Measurements from ENCODE around the gene GDAP1L1.
A peak's percentile ranks its signal among the peaks of the same experiment; 100 is the strongest.

Gene GDAP1L1

DNA sequence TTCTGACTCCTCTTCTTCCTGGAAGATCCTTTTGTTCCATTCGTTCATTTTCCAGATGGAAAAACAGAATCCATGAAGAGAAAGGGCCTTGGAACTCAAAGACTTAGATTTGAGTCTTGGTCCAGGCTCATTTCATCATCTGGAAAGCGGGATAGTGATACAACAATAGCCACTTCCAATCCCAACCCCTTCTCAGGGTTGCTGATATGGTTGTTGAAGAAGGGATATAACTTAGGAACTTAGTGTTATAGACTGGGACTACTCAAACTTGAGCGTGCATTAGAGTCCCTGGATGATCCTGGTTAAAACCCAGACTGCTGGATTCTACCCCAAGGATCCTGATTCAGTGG is 1.3 kb downstream of the GDAP1L1 start:
- H3K36me3 ChIP-seq (ENCODE audit: insufficient read depth, low read length) = no peaks in the 10 kb centered on the region
- H3K4me3 ChIP-seq (ENCODE audit: low read length) = peak overlapping the region; percentile 62
- H2AFZ ChIP-seq (ENCODE audit: low read depth, low read length) = no peak overlapping the region
- H3K27me3 ChIP-seq (ENCODE audit: insufficient read depth, low read length) = no peaks in the 10 kb centered on the region
- H3K4me1 ChIP-seq (ENCODE audit: insufficient read depth, low read length) = peaks cover 12% of the 10 kb centered on the region
- no peaks in the 10 kb centered on the region for H3K9me3 ChIP-seq (ENCODE audit: low read length)

DNA sequence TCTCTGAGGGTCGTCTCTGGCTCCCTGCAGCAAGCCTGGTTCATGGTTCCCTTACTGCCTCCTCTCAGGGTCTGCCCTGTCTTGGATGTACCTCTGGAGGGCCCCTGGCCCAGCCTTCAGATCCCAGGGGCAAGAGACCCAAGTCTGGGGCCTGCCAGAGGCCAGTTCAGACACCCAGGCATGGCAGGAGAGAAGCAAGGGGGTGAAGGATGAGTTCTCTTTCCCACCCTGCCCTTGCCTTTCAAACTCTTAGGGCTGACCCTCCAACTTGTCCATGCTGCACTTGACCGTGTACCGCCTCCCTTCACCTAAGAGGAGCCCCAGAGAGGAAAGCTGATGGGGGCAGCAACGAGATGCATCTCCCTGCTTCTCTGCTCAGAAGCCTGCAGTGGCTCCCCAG is 4.2 kb downstream of the GDAP1L1 start:
- H3K36me3 ChIP-seq (ENCODE audit: insufficient read depth, low read length) = no peaks in the 10 kb centered on the region
- H3K27me3 ChIP-seq (ENCODE audit: insufficient read depth, low read length) = no peaks in the 10 kb centered on the region
- H3K4me3 ChIP-seq (ENCODE audit: low read length) = no peak overlapping the region
- H3K4me1 ChIP-seq (ENCODE audit: insufficient read depth, low read length) = peaks cover 11% of the 10 kb centered on the region
- no peak overlapping the region for H2AFZ ChIP-seq (ENCODE audit: low read depth, low read length)
- no peaks in the 10 kb centered on the region for H3K9me3 ChIP-seq (ENCODE audit: low read length)

DNA sequence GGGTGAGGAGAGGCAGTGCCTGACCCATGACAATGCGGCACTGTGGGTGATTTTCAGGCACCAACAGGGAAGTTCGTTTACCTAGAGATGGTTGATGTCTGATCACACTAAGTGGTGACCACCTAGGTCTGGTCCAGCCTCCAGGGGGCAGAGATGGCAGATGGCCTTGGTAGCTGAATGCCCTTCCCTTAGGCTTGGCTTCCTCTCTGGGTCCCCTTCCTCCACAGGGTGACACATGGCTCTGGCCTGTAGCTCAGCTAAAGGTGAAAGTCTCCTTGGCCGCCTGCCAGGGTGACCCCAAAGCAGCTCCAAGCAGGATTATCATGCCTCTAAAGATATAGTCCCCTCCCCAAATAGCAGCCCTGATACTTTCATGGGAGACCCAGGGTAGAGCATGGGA is 6.4 kb downstream of the GDAP1L1 start:
- Histone ChIP-seq H3K9me3 (ENCODE audit: low read length) (no peaks in the 10 kb centered on the region), H3K4me3 (ENCODE audit: low read length) (no peak overlapping the region), H3K27me3 (ENCODE audit: insufficient read depth, low read length) (no peaks in the 10 kb centered on the region), H3K4me1 (ENCODE audit: insufficient read depth, low read length) (no peaks in the 10 kb centered on the region), H2AFZ (ENCODE audit: low read depth, low read length) (no peak overlapping the region), H3K36me3 (ENCODE audit: insufficient read depth, low read length) (peaks cover 4% of the 10 kb centered on the region)

DNA sequence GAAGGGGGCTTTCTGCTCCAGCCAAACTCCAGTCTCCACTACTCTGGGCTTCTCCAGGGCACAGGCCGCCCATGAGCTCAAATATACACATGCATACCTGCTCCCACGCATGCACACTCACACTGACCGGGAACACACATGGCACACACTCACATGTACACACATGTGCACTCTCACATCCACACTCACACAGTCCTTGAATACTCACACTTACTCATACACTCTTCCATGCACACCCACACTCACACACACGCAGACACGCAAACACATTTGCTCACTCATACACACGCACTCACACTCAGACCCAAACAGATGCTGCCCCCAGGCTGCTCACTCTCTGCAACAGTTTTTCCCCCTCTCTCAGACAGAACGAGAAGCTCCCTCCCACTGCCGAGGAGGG is 7.0 kb downstream of the GDAP1L1 start:
- Histone ChIP-seq H3K4me1 (ENCODE audit: insufficient read depth, low read length) (no peaks in the 10 kb centered on the region), H3K36me3 (ENCODE audit: insufficient read depth, low read length) (peaks cover 5% of the 10 kb centered on the region), H3K9me3 (ENCODE audit: low read length) (no peaks in the 10 kb centered on the region), H2AFZ (ENCODE audit: low read depth, low read length) (no peak overlapping the region), H3K4me3 (ENCODE audit: low read length) (no peak overlapping the region), H3K27me3 (ENCODE audit: insufficient read depth, low read length) (no peaks in the 10 kb centered on the region)

DNA sequence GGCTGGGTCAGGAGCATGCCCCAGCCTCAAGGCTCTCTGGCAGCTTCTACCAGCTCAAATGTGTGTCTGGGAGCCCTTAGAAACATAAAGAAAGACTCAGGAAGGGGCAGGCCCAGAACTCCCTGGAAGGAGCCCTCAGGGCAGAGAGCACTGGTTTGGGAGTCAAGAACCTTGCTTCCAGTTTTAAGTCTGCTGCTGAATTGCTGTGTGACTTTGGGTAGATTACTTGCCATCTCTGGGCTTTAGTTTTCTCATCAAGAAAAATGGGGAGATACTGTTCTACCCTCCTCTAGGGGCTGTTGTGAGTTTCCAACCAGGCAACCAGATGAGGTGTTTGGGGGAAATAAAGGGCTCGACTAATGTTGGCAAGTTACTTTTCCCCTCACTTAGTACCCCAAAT is 8.8 kb downstream of the GDAP1L1 start:
- H3K9me3 ChIP-seq (ENCODE audit: low read length) = no peaks in the 10 kb centered on the region
- no peaks in the 10 kb centered on the region for H3K4me1 ChIP-seq (ENCODE audit: insufficient read depth, low read length)
- H3K36me3 ChIP-seq (ENCODE audit: insufficient read depth, low read length) = peaks cover 5% of the 10 kb centered on the region
- H3K4me3 ChIP-seq (ENCODE audit: low read length) = no peak overlapping the region
- H3K27me3 ChIP-seq (ENCODE audit: insufficient read depth, low read length) = no peaks in the 10 kb centered on the region
- no peak overlapping the region for H2AFZ ChIP-seq (ENCODE audit: low read depth, low read length)

DNA sequence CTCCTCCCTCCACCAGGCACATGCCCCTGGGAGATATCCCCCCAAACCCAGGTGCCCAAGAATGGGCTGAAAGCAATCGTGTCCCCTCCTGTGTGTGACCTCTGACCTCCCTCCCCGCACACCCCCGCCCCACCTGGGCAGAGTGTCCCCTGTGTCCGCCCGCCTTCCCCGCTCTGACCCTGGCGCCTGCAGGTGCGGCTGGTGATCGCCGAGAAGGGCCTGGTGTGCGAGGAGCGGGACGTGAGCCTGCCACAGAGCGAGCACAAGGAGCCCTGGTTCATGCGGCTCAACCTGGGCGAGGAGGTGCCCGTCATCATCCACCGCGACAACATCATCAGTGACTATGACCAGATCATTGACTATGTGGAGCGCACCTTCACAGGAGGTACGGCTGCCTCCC is 9.9 kb downstream of the GDAP1L1 start:
- Histone ChIP-seq H3K4me1 (ENCODE audit: insufficient read depth, low read length) (no peaks in the 10 kb centered on the region), H3K36me3 (ENCODE audit: insufficient read depth, low read length) (peaks cover 5% of the 10 kb centered on the region), H3K4me3 (ENCODE audit: low read length) (no peak overlapping the region), H3K9me3 (ENCODE audit: low read length) (no peaks in the 10 kb centered on the region), H3K27me3 (ENCODE audit: insufficient read depth, low read length) (no peaks in the 10 kb centered on the region), H2AFZ (ENCODE audit: low read depth, low read length) (no peak overlapping the region)

DNA sequence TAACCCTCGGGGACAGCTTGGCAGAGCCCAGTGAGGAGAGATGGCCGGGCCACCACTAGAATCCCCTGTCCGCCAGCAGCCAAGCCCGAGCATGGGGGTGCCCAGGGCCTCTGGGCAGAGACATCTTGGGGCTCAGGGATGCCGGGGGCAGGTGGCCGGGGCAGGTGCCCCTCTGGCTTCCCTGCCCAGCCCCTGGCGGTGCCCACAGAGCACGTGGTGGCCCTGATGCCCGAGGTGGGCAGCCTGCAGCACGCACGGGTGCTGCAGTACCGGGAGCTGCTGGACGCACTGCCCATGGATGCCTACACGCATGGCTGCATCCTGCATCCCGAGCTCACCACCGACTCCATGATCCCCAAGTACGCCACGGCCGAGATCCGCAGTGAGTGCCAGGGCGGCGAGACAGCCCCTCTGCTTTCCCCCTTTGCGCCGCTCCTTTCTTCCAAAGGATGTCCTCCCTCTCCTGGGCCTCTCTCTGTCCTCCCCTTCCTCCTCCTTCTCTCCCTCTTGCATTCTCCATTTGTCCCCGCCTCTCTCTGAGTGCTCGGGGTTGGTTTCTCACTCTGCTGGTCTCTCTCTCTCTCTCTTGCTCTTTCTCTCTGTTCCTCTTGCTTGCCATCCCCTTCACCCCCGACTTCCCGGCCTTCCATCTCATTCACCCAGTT is 11.2 kb downstream of the GDAP1L1 start:
- no peaks in the 10 kb centered on the region for H3K9me3 ChIP-seq (ENCODE audit: low read length)
- no peaks in the 10 kb centered on the region for H3K27me3 ChIP-seq (ENCODE audit: insufficient read depth, low read length)
- no peak overlapping the region for H3K4me3 ChIP-seq (ENCODE audit: low read length)
- no peak overlapping the region for H2AFZ ChIP-seq (ENCODE audit: low read depth, low read length)
- H3K4me1 ChIP-seq (ENCODE audit: insufficient read depth, low read length) = no peaks in the 10 kb centered on the region
- peaks cover 5% of the 10 kb centered on the region for H3K36me3 ChIP-seq (ENCODE audit: insufficient read depth, low read length)

DNA sequence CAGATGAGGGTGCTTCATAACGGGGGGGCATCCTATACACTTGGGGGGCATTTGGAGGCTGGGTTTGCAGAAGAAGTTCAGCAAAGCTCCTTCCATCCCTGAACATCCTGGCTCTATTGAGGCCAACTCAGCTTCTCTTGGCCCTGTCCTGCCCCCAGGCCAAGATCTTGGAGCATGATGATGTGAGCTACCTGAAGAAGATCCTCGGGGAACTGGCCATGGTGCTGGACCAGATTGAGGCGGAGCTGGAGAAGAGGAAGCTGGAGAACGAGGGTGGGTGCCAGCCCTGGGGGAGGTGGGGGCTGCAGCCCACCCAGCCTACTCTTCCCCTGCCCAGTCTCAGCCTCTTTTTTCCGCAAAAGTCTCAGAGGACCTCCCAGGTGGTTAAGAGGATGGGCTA is 17.2 kb downstream of the GDAP1L1 start:
- Histone ChIP-seq H3K36me3 (ENCODE audit: insufficient read depth, low read length) (peaks cover 9% of the 10 kb centered on the region), H3K9me3 (ENCODE audit: low read length) (no peaks in the 10 kb centered on the region), H2AFZ (ENCODE audit: low read depth, low read length) (no peak overlapping the region), H3K27me3 (ENCODE audit: insufficient read depth, low read length) (no peaks in the 10 kb centered on the region), H3K4me1 (ENCODE audit: insufficient read depth, low read length) (no peaks in the 10 kb centered on the region), H3K4me3 (ENCODE audit: low read length) (no peak overlapping the region)

DNA sequence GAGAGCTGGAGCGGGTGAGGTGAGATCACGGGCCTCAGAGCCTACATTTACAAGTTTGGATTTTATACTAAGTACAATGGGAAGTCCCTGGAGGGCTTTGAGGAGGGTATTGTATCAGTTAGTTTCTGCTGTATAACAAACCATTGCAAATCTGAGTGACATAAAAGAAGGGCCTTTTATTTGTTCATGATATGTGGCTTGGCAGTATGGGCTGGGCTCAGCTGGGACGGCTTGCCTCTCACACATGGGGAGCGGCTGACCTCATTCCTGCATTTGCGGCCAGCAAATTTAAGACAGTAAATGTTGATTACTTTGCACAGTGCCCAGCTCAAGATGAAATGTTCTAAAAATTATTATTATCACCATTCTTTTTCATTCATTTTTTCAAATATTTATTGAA is 21.7 kb downstream of the GDAP1L1 start:
- H3K36me3 ChIP-seq (ENCODE audit: insufficient read depth, low read length) = peaks cover 9% of the 10 kb centered on the region
- no peak overlapping the region for H3K4me3 ChIP-seq (ENCODE audit: low read length)
- no peaks in the 10 kb centered on the region for H3K27me3 ChIP-seq (ENCODE audit: insufficient read depth, low read length)
- no peaks in the 10 kb centered on the region for H3K9me3 ChIP-seq (ENCODE audit: low read length)
- H2AFZ ChIP-seq (ENCODE audit: low read depth, low read length) = no peak overlapping the region
- peaks cover 6% of the 10 kb centered on the region for H3K4me1 ChIP-seq (ENCODE audit: insufficient read depth, low read length)

DNA sequence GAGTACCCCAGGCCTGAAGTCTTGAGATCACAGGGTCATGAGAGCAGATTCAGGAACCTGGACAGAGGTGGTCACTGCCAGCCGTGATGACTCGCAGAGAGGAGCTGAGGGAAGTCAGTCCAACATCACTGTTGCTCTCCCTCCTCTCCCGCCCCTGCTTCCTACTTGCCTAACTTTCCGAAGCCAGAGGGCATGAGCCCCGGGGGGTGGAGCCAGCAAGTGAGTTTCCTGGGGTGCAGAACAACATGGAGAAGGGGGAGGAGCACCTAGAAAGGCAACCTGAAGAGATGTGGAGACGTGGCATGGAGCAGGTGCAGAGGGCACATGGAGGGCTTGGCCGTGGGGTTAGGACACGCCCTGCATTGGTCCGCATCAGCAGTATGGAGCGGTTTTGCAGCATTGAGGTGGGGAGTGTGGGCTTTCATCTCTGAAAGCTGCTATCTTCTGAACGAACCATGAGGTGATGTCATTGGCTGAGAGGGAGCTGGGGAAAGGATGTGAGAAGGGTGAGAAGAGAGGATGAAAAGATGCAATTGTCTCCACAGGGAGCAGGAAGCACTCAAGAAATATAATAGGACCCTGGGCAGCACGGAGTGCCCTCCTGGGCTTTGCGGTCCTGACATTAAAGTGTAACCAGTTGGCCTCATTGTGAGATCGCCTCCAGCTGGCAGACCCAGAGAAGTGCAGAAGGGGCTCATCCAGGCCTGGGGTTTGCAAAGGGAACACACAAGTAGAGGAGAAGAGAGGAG is 25.0 kb downstream of the GDAP1L1 start:
- Histone ChIP-seq H3K4me3 (ENCODE audit: low read length) (no peak overlapping the region), H3K36me3 (ENCODE audit: insufficient read depth, low read length) (peaks cover 2% of the 10 kb centered on the region), H3K4me1 (ENCODE audit: insufficient read depth, low read length) (peaks cover 6% of the 10 kb centered on the region), H2AFZ (ENCODE audit: low read depth, low read length) (no peak overlapping the region), H3K9me3 (ENCODE audit: low read length) (no peaks in the 10 kb centered on the region), H3K27me3 (ENCODE audit: insufficient read depth, low read length) (no peaks in the 10 kb centered on the region)

DNA sequence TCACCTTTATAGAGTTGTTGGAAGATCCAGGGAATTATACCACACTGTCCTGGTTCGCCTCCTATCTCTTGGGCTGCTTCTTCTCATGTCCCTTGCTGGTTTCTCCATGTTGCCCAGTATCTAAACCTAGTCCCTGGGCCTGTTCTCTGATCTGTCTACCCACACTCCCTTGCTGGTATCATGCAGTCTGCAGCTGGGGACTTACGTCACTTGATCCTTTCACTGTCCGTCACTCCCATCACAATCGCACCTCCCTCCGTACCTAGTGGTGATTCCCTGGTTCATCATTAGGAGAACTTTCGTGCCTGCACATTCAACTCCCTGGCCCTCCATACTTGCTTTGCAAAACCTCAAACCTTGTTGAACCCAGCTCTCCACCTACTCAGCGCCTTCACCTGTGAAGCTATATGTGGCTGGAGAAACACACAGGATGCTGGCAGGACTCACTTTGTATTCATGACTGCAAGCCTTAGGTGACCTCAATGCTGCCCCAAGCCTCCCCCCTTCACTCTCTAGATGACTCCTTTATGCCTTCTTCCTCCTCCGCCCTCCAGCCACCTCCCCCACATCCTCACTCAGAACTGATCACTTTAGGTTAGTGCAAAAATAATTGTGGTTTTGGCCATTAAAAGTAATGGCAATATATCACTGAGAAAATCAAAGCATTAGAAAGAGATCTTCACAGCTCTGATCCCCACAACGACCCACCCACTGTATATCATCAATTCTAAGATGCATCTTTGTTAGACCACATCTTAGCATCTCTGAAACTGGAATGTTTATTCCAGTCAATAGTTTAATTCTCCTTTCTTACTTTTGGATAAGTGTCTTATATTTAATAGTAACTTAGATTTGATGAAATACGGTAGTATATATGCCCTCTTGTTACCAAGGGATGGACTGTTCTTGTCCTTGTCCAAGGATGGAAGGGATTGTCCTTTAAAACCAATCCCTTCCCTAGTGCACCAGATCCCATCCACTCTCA is 26.4 kb downstream of the GDAP1L1 start:
- Histone ChIP-seq H2AFZ (ENCODE audit: low read depth, low read length) (no peak overlapping the region), H3K36me3 (ENCODE audit: insufficient read depth, low read length) (peaks cover 2% of the 10 kb centered on the region), H3K27me3 (ENCODE audit: insufficient read depth, low read length) (no peaks in the 10 kb centered on the region), H3K4me1 (ENCODE audit: insufficient read depth, low read length) (peaks cover 6% of the 10 kb centered on the region), H3K4me3 (ENCODE audit: low read length) (no peak overlapping the region), H3K9me3 (ENCODE audit: low read length) (no peaks in the 10 kb centered on the region)

DNA sequence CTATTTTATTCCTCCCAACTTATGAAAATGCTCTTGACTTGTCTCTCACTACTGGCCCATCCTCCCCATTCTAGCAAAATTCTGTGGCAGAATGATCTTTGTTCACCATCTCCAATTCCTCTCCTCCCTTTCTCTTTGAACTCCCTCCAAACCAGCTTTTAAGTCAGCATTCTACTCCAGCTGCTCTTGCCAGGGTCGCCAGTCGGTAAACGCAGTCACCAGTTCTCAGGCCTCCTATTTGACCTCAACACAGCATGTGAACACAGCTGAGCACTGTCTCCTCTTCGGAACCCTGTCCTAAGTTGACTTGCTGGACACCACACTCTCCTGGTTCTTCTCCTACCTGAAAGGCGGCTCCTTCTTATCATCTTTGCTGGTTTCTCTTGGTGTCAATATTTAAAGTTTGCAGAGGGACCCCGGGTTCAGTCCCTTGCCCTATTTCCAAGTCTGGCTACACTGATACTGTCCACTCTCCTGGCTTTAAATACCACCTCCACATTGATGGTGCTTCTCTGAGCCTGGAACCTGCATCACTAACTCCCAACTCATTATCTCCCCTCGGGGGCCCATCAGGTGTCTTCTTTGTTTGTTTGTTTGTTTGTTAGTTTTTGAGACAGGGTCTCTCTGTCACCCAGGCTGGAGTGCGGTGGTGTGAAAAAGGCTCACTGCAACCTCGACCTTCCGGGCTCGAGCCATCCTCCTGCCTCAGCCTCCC is 27.4 kb downstream of the GDAP1L1 start:
- Histone ChIP-seq H3K4me1 (ENCODE audit: insufficient read depth, low read length) (peaks cover 6% of the 10 kb centered on the region), H2AFZ (ENCODE audit: low read depth, low read length) (no peak overlapping the region), H3K4me3 (ENCODE audit: low read length) (no peak overlapping the region), H3K36me3 (ENCODE audit: insufficient read depth, low read length) (peaks cover 3% of the 10 kb centered on the region), H3K27me3 (ENCODE audit: insufficient read depth, low read length) (no peaks in the 10 kb centered on the region), H3K9me3 (ENCODE audit: low read length) (no peaks in the 10 kb centered on the region)
